Pancreas (tissue), 10 donors: Measurements from ENCODE around the gene CGA. TPM values are rescaled to one million over a fixed set of nuclear protein-coding genes. Genes with fewer than 3 reads are reported as not detected.
A peak's percentile ranks its signal among the peaks of the same experiment; 100 is the strongest.

Experiments used
- ATAC-seq, 4 donors: fragments of 200-7000 bp; cut with Tn5 transposase; one replicate each; pipeline versions ENCODE4 v1.8.0 to v1.9.1; 2020; ENCODE audit warnings: mild to moderate bottlenecking in 4 of 4, moderate library complexity in 4 of 4
- DNase-seq, 6 donors: peaks; one replicate each; pipeline ENCODE4 v3.0.0-alpha.2; 2020
- FAIRE-seq: peaks from 2 replicates; lab custom pipeline; 2012; peaks lifted over from hg19 to GRCh38; lab: Jason Lieb, UNC
- H3K27ac ChIP-seq, 4 donors: fragments of 200-600 bp; sonication (generic); 1 replicate in 3 of 4; 2 replicates in 1 of 4; pipeline versions ENCODE4 v1.5.0 to v1.8.0; 2020
- H3K27me3 ChIP-seq, 4 donors: fragments of 200-600 bp; one replicate each; pipeline ENCODE4 v1.8.0; 2021
- H3K36me3 ChIP-seq, 3 donors: fragments of 200-600 bp; sonication (generic) in 1 of 3; one replicate each; pipeline versions ENCODE4 v1.5.0 to v1.8.0; 2020 to 2021
- H3K4me1 ChIP-seq, 3 donors: fragments of 200-600 bp; one replicate each; pipeline ENCODE4 v1.8.0; 2021
- H3K4me3 ChIP-seq, 4 donors: fragments of 200-600 bp; sonication (generic) in 2 of 4; one replicate each; pipeline versions ENCODE4 v1.5.0 to v1.8.0; 2020 to 2021
- H3K9me3 ChIP-seq, 4 donors: fragments of 200-600 bp; one replicate each; pipeline ENCODE4 v1.8.0; 2021
- CTCF ChIP-seq, 4 donors: fragments of 200-600 bp; sonication (generic) in 3 of 4; IDR thresholded peaks; one replicate each; pipeline versions ENCODE4 v1.5.0 to v1.8.0; 2021; ENCODE audit warnings: antibody characterized with exemption in 4 of 4
- WGBS, 2 donors: extraction: QIAGEN DNeasy Blood & Tissue Kit; methylation state at CpG; one replicate each; pipeline ENCODE4 v1.1.7; 2013; 5-methylcytosine and 5-hydroxymethylcytosine counted together
- intact Hi-C, 3 donors: fragments of 100-400 bp; cut with DNase I; formaldehyde crosslinking; loops; one replicate each; pipeline versions ENCODE4 v1.11.1 to v1.14.2; 2022
- polyA plus RNA-seq, 2 donors: library from polyadenylated mRNA; stranded (reverse); fragments of 200-250 nt; gene quantifications; one replicate each; pipeline ENCODE4 v1.2.3, GENCODE V29; 2013
- total RNA-seq, 6 donors: library from RNA; stranded (reverse); fragmentation: NEBNext Ultra II Directional in 4 of 6; extraction: Animal tissue kit (Norgen Biotek cat#: 25700) in 4 of 6; gene quantifications; one replicate each; pipeline versions ENCODE4 v1.2.1 to v1.2.4, GENCODE V29; 2021 to 2023
- donor health status: healthy with polysubstance abuse.
- donor health status: DM: no; HTN: no; CAD: no; lungs with moderate emphysema.
- donor health status: DM: no; HTN: no; CAD: no.
- donor health status: control.
- donor health status: control.
- donor health status: Bipolar disorder and iron deficiency.
- donor health status: DM: yes; HTN: yes; CAD: no.
- donor health status: DM: no; HTN: no; CAD: no.
- donor health status: DM: no; HTN: no; CAD: no.
- donor health status: DM: yes; HTN: yes; CAD: no.

The CGA gene
- total and polyA plus RNA-seq, 8 donors = 0.16 TPM; not detected in 7

DNA sequence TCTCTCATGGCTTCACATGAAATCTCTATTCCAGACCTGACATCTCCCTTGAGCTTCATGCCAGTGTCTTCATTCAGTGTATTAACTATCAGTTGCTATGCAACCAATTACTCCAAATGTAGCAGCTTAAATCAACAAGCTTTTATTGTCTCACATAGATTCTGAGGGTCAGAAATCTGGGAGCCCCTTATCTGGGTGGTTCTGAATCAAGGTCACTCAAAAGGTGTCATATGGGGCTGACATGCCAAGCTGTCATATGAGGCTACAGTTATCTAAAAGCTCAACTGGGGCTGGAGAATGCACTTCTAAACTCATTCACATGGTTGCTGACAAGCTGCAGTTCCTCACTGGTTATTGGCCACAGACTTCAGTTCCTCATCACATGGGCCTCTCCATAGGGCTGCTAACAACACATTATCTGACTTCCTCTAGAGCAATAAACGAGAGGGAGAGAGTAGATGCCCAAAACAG is 7.3 kb upstream of the CGA start:
- Histone ChIP-seq H3K27me3 (no peaks in the 10 kb centered on the region), H3K36me3 (no peaks in the 10 kb centered on the region), H3K4me3 (no peak overlapping the region), H3K27ac (no peak overlapping the region), H3K9me3 (no peaks in the 10 kb centered on the region), H3K4me1 (peaks cover 3 to 11% (median 7%) of the 10 kb centered on the region in 3 donors)
- FAIRE-seq = no peak
- peak in 1 of 4 donors; percentile 51 for ATAC-seq
- 21 to 25% methylated on average over 1 of the region's 1 CpG for WGBS, 2 donors
- DNase-seq = no peak
- intact Hi-C loops = no loop called here
- TF ChIP-seq CTCF (IDR thresholded peaks at IDR 0.05) = no peak

GRCh38 chr6:87101067-87101466 is 6.2 kb upstream of the CGA start:
- FAIRE-seq (no peak), ATAC-seq (no peak), DNase-seq (no peak)
- WGBS, 2 donors = 91 to 94% methylated on average over 2 of the region's 2 CpGs
- Histone ChIP-seq H3K27me3 (no peaks in the 10 kb centered on the region), H3K9me3 (no peaks in the 10 kb centered on the region), H3K4me3 (no peak overlapping the region), H3K36me3 (no peaks in the 10 kb centered on the region), H3K4me1 (peaks cover 3 to 11% (median 7%) of the 10 kb centered on the region in 3 donors), H3K27ac (no peak overlapping the region)
- no peak for TF ChIP-seq CTCF (IDR thresholded peaks at IDR 0.05)
- intact Hi-C loops = no loop called here

GRCh38 chr6:87100216-87100615 is 5.3 kb upstream of the CGA start:
- Histone ChIP-seq H3K4me3 (no peak overlapping the region), H3K9me3 (no peaks in the 10 kb centered on the region), H3K27ac (no peak overlapping the region), H3K27me3 (no peaks in the 10 kb centered on the region), H3K4me1 (peaks cover 3 to 11% (median 7%) of the 10 kb centered on the region in 3 donors), H3K36me3 (no peaks in the 10 kb centered on the region)
- intact Hi-C loops = no loop called here
- TF ChIP-seq CTCF (IDR thresholded peaks at IDR 0.05) = no peak
- FAIRE-seq = no peak
- no peak for ATAC-seq
- DNase-seq = no peak
- WGBS, 2 donors = 87 to 94% methylated on average over 3 of the region's 3 CpGs

GRCh38 chr6:87099472-87099871 is 4.6 kb upstream of the CGA start:
- no peak for TF ChIP-seq CTCF (IDR thresholded peaks at IDR 0.05)
- H3K4me3 ChIP-seq = no peak overlapping the region
- no peaks in the 10 kb centered on the region for H3K36me3 ChIP-seq
- H3K27me3 ChIP-seq = no peaks in the 10 kb centered on the region
- DNase-seq = no peak
- peaks cover 3 to 11% (median 7%) of the 10 kb centered on the region in 3 donors for H3K4me1 ChIP-seq
- ATAC-seq = peak in 2 of 4 donors; percentile 32 to 62
- FAIRE-seq = no peak
- H3K9me3 ChIP-seq = no peaks in the 10 kb centered on the region
- intact Hi-C loops = no loop called here
- H3K27ac ChIP-seq = no peak overlapping the region

DNA sequence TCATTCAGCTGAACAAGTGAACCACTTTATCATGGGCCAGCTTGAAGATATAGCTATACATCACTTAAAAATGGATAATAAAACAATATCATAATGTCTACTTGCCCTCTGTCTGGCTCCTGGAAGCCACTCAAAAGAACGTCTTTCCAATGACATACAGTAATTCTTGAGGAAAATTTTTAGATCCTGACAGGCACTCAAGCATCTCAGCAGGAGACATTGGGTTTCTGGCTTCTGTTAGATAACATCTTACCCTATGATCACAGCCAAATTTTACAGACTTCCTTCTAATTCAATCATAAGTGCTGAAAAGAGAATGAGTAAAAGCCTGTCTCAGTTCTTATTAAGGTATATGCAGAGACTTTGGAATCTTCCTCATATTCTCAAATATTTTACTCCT is 330 bp downstream of the CGA start:
- no peak for ATAC-seq

More for the DNA sequence above, 330 bp downstream of the CGA start:
- H3K4me3 ChIP-seq = no peak overlapping the region
- no peak for TF ChIP-seq CTCF (IDR thresholded peaks at IDR 0.05)
- H3K27me3 ChIP-seq = peaks cover 0 to 6% (median 0%) of the 10 kb centered on the region in 4 donors
- H3K9me3 ChIP-seq = no peaks in the 10 kb centered on the region
- intact Hi-C loops = no loop called here
- no peak for FAIRE-seq
- no peak for DNase-seq
- WGBS, 2 donors = 60 to 83% methylated on average over 1 of the region's 1 CpG
- H3K4me1 ChIP-seq = peaks cover 2 to 7% (median 7%) of the 10 kb centered on the region in 3 donors
- no peak overlapping the region for H3K27ac ChIP-seq
- H3K36me3 ChIP-seq = no peaks in the 10 kb centered on the region
